ENCODE results near the gene PARVA. TPM values are rescaled to one million over a fixed set of nuclear protein-coding genes. Genes with fewer than 3 reads are reported as not detected.

Gene PARVA
- total and polyA plus RNA-seq, 2 of the 4 experiments (the other 2 are of a cell fraction): 65.2 to 80.2 TPM

- no peak overlapping the region for H3K27ac ChIP-seq (ENCODE audit: insufficient read depth, low read length)
- BruUV-seq (replicated peaks): no TSS peak
Measured at GRCh38 chr11:12451179-12451814, 73.9 kb downstream of the PARVA start.

More at GRCh38 chr11:12451179-12451814, 73.9 kb downstream of the PARVA start:
- Histone ChIP-seq H3K9me3 (ENCODE audit: control insufficient read depth, insufficient read depth, low read length) (no peaks in the 10 kb centered on the region), H2BK15ac (ENCODE audit: low read depth, low read length) (peak overlapping the region; percentile 82; the same call in 1 of the 3 replicates), H3K4me3 (ENCODE audit: insufficient read depth, low read depth, low read length) (no peak overlapping the region), H3K56ac (ENCODE audit: extremely low read depth, insufficient read depth, low read length) (no peak overlapping the region), H4K5ac (ENCODE audit: low read depth, low read length) (no peak overlapping the region), H3K79me1 (ENCODE audit: low read depth in 1 of 2, low read length in 2 of 2) (peaks cover 45 to 92% of the 10 kb centered on the region in 2 experiments), H2AFZ (replicated peaks; ENCODE audit: low read length, poor library complexity) (no peak overlapping the region), H3K4me2 (ENCODE audit: low read depth, low read length) (no peak overlapping the region), H2BK20ac (ENCODE audit: low read depth, low read length) (peak overlapping the region; percentile 43; the same call in 1 of the 2 replicates), H3K14ac (replicated peaks; ENCODE audit: low read depth, low read length) (peak overlapping the region; percentile 69; the same call in 1 of the 2 replicates), H3K9ac (ENCODE audit: low read depth, low read length) (no peak overlapping the region), H2BK5ac (ENCODE audit: low read depth, low read length, poor library complexity, severe bottlenecking) (no peak overlapping the region), H3K18ac (ENCODE audit: low read depth, low read length) (no peak overlapping the region), H2BK120ac (ENCODE audit: low read depth, low read length) (peak overlapping the region; percentile 54), H4K91ac (ENCODE audit: insufficient read depth, low read depth, low read length) (no peak overlapping the region), H4K20me1 (ENCODE audit: insufficient read depth, low read length) (peaks cover 65% of the 10 kb centered on the region), H3K36me3 (ENCODE audit: control insufficient read depth, insufficient read depth, low read length) (peaks cover 3% of the 10 kb centered on the region; the same call in 1 of the 2 replicates), H3K9me1 (ENCODE audit: insufficient read depth, low read length) (peaks cover 42% of the 10 kb centered on the region), H3K23ac (ENCODE audit: low read depth, low read length) (peak overlapping the region; percentile 82), H3K4me1 (ENCODE audit: control insufficient read depth, insufficient read depth, low read length) (peaks cover 27% of the 10 kb centered on the region), H3K4ac (ENCODE audit: low read depth, low read length) (peak overlapping the region; percentile 64; the same call in 1 of the 2 replicates), H4K8ac (ENCODE audit: low read depth in 2 of 2, low read length in 2 of 2) (peak overlapping the region in 1 of 2 experiments; percentile 31; a peak in 1 of 4 replicates), H2AK9ac (replicated peaks; ENCODE audit: low read depth, low read length, poor library complexity) (no peak overlapping the region), H3K27me3 (ENCODE audit: control insufficient read depth, insufficient read depth, low read length) (no peaks in the 10 kb centered on the region), H2AK5ac (ENCODE audit: low read depth, low read length) (peak overlapping the region; percentile 60)
- ATAC-seq (ENCODE audit: low read depth): no peak
- ChIA-PET CTCF (no interaction called here), POLR2A (ENCODE audit: unreplicated experiment) (no interaction called here)
- intact Hi-C loops (cut with micrococcal nuclease) (no loop called here), dilution Hi-C loops (cut with HindIII; ENCODE audit: low sequenced_read_pairs, unreplicated experiment) (no loop called here), in situ Hi-C loops (cut with MboI; ENCODE audit: low sequenced_read_pairs) (no loop called here)
- TF ChIP-seq ELK1 (IDR thresholded peaks at IDR 0.05; ENCODE audit: borderline replicate concordance, low read depth, low read length) (no peak), SMC3 (IDR thresholded peaks at IDR 0.05; ENCODE audit: low read depth, low read length) (no peak), RAD21 (IDR thresholded peaks at IDR 0.05; ENCODE audit: low read length) (no peak), FOS (IDR thresholded peaks at IDR 0.05; ENCODE audit: low read depth, low read length) (no peak), POLR2A (IDR thresholded peaks at IDR 0.05; ENCODE audit: low read depth, low read length) (no peak), MXI1 (IDR thresholded peaks at IDR 0.05; ENCODE audit: borderline replicate concordance, low read depth, low read length) (no peak), MAZ (IDR thresholded peaks at IDR 0.05; ENCODE audit: borderline replicate concordance, low read depth, low read length) (no peak), RCOR1 (IDR thresholded peaks at IDR 0.05; ENCODE audit: insufficient replicate concordance, low read length) (no peak), RFX5 (IDR thresholded peaks at IDR 0.05; ENCODE audit: low read depth, low read length) (no peak), MAFK (IDR thresholded peaks at IDR 0.05; ENCODE audit: low read depth, low read length) (no peak), USF2 (IDR thresholded peaks at IDR 0.05; ENCODE audit: low read depth, low read length) (no peak)
- no peak for DNase-seq
- no CpG with 5 or more reads among the region's 2 CpGs for WGBS, 2 experiments (ENCODE audit: extremely low coverage in 2 of 2, insufficient read length in 1 of 2)
